HepG2 (cell line): ENCODE results near the gene NEK7. TPM values are rescaled to one million over a fixed set of nuclear protein-coding genes. Genes with fewer than 3 reads are reported as not detected.

Source experiments
- ATAC-seq: fragments of 200-7000 bp; cut with Tn5 transposase; 3 replicates; pipeline ENCODE4 v1.9.1; 2020; ENCODE audit warnings: mild to moderate bottlenecking, moderate library complexity
- BruUV-seq: library from RNA; stranded (reverse); fragments of 400-500 nt; replicated peaks from 2 replicates; lab custom pipeline; 2021; lab: Mats Ljungman, UMichigan
- CTCF ChIA-PET: fragments of 300-600 bp; formaldehyde crosslinking; extraction: SDS; loops from one replicate; lab custom pipeline; 2021; ENCODE audit warnings: low total read pairs, inconsistent platforms, low intra/inter-chr PET ratio; lab: Yijun Ruan, JAX
- POLR2A ChIA-PET: fragments of 350-600 bp; sonication (Branson Sonifier 250); formaldehyde crosslinking; loops from one replicate; lab custom pipeline; 2020; ENCODE audit warnings: antibody characterized with exemption, inconsistent platforms; lab: Yijun Ruan, JAX
- DNase-seq: peaks from one replicate; pipeline ENCODE4 v3.0.0-alpha.2; 2015; ENCODE audit warnings: low spot score
- FAIRE-seq: peaks from 3 replicates; lab custom pipeline; 2011; peaks lifted over from hg19 to GRCh38; lab: Jason Lieb, UNC
- H2AFZ ChIP-seq: one replicate; pipeline ENCODE4 v1.6.1; 2011; ENCODE audit warnings: low read length, inconsistent platforms
- H3K27ac ChIP-seq: fragments of 300-600 bp; 3 replicates; pipeline ENCODE4 v1.8.0; 2011; ENCODE audit warnings: mixed run types, mild to moderate bottlenecking, mixed read lengths, low read length, inconsistent platforms; ENCODE audit not compliant: insufficient read depth; ENCODE audit errors: extremely low read length
- H3K27me3 ChIP-seq, 2 experiments: fragments of 200-600 bp in 1 of 2; 2 replicates in 1 of 2; 3 replicates in 1 of 2; pipeline versions ENCODE4 v1.6.0 to v1.8.0; 2011; ENCODE audit warnings: low read length in 2 of 2, mild to moderate bottlenecking in 2 of 2, moderate library complexity in 2 of 2, inconsistent platforms in 1 of 2; ENCODE audit not compliant: insufficient read depth in 2 of 2, control insufficient read depth in 1 of 2
- H3K36me3 ChIP-seq, 2 experiments: fragments of 200-600 bp in 1 of 2; replicated peaks in 1 of 2; 2 replicates in 1 of 2; 3 replicates in 1 of 2; pipeline versions ENCODE4 v1.5.1 to v1.8.0; 2011; ENCODE audit warnings: low read length in 2 of 2, inconsistent platforms in 1 of 2; ENCODE audit not compliant: insufficient read depth in 2 of 2, control insufficient read depth in 1 of 2
- H3K4me1 ChIP-seq: 2 replicates; pipeline ENCODE4 v1.5.1; 2012; ENCODE audit warnings: low read length, inconsistent platforms; ENCODE audit not compliant: insufficient read depth
- H3K4me2 ChIP-seq: 2 replicates; pipeline ENCODE4 v1.6.0; 2011; ENCODE audit warnings: low read depth, low read length, inconsistent platforms
- H3K4me3 ChIP-seq, 3 experiments: fragments of 200-600 bp in 1 of 3; sonication (generic), shearing (Covaris generic) in 1 of 3; replicated peaks in 1 of 3; 2 replicates each; pipeline ENCODE4 v1.5.1; 2011 to 2016; ENCODE audit warnings: low read length in 3 of 3, inconsistent platforms in 2 of 3, low read depth in 2 of 3, mild to moderate bottlenecking in 2 of 3, control low read depth in 1 of 3, mixed read lengths in 1 of 3; ENCODE audit not compliant: insufficient read depth in 1 of 3
- H3K79me2 ChIP-seq: one replicate; pipeline ENCODE4 v1.6.1; 2011; ENCODE audit warnings: low read length, inconsistent platforms; ENCODE audit not compliant: insufficient read depth
- H3K9ac ChIP-seq: 2 replicates; pipeline ENCODE4 v1.6.0; 2011; ENCODE audit warnings: mild to moderate bottlenecking, low read depth, low read length, inconsistent platforms; ENCODE audit not compliant: insufficient read depth
- H3K9me3 ChIP-seq: 2 replicates; pipeline ENCODE4 v1.5.1; 2012; ENCODE audit warnings: mild to moderate bottlenecking, low read length
- H4K20me1 ChIP-seq: 2 replicates; pipeline ENCODE4 v1.6.0; 2011; ENCODE audit warnings: inconsistent platforms, mild to moderate bottlenecking, low read length, moderate library complexity; ENCODE audit not compliant: insufficient read depth
- ARNT ChIP-seq: fragments of 450-650 bp; IDR thresholded peaks from 2 replicates; pipeline ENCODE4 v1.6.1; 2017
- CREB1 ChIP-seq, 2 experiments: fragments of 450-650 bp in 1 of 2; IDR thresholded peaks; 2 replicates each; pipeline ENCODE4 v1.6.1; 2016 to 2017; ENCODE audit warnings: control low read depth in 1 of 2, mild to moderate bottlenecking in 1 of 2, missing compliant biosample characterization in 1 of 2, missing genetic modification characterization in 1 of 2
- ESRRA ChIP-seq: sonication (generic); formaldehyde crosslinking; IDR thresholded peaks from 2 replicates; pipeline ENCODE4 v1.5.1; 2020; ENCODE audit warnings: mild to moderate bottlenecking, low read depth, missing genetic modification reagents
- FOXM1 ChIP-seq: sonication (generic); formaldehyde crosslinking; IDR thresholded peaks from 2 replicates; pipeline ENCODE4 v1.5.0; 2020; ENCODE audit warnings: missing genetic modification reagents
- MIER3 ChIP-seq: IDR thresholded peaks from 2 replicates; pipeline ENCODE4 v1.6.1; 2016; ENCODE audit warnings: missing compliant biosample characterization, borderline replicate concordance
- NFIC ChIP-seq: IDR thresholded peaks from 2 replicates; pipeline ENCODE4 v1.6.1; 2012; ENCODE audit warnings: mild to moderate bottlenecking, low read length, inconsistent platforms
- TAF15 ChIP-seq: fragments of 200-400 bp; formaldehyde crosslinking; IDR thresholded peaks from one replicate; pipeline ENCODE4 v1.6.1; 2018; ENCODE audit warnings: mild to moderate bottlenecking, low read depth, low read length; ENCODE audit not compliant: poor library complexity, severe bottlenecking
- ZBTB4 ChIP-seq: sonication (generic); formaldehyde crosslinking; IDR thresholded peaks from 2 replicates; pipeline ENCODE4 v1.4.0; 2020; ENCODE audit warnings: missing genetic modification reagents, mild to moderate bottlenecking, borderline replicate concordance
- ZFX ChIP-seq: sonication (generic); formaldehyde crosslinking; IDR thresholded peaks from 2 replicates; pipeline ENCODE4 v1.4.0; 2020; ENCODE audit warnings: mild to moderate bottlenecking, low read depth, missing genetic modification reagents, moderate library complexity
- ZNF280B ChIP-seq: sonication (generic); formaldehyde crosslinking; IDR thresholded peaks from 2 replicates; pipeline ENCODE4 v1.5.0; 2020; ENCODE audit warnings: missing genetic modification reagents, mild to moderate bottlenecking, borderline replicate concordance
- ZNF550 ChIP-seq: sonication (generic); formaldehyde crosslinking; IDR thresholded peaks from 2 replicates; pipeline ENCODE4 v1.4.0; 2020; ENCODE audit warnings: mild to moderate bottlenecking, missing genetic modification reagents, borderline replicate concordance
- ZNF709 ChIP-seq: sonication (generic); formaldehyde crosslinking; IDR thresholded peaks from 2 replicates; pipeline ENCODE4 v1.5.0; 2020; ENCODE audit warnings: mild to moderate bottlenecking, missing genetic modification reagents
- WGBS: methylation state at CpG from one replicate; pipeline ENCODE4 v1.1.6; 2017; ENCODE audit warnings: low lambda C conversion rate; 5-methylcytosine and 5-hydroxymethylcytosine counted together
- in situ Hi-C: cut with HindIII; loops from 2 replicates; pipeline ENCODE4 v1.10.0; 2017; ENCODE audit warnings: low pct_unique_long_range_greater_than_20kb; ENCODE audit not compliant: extremely low pct_ligation_motif_present
- intact Hi-C: fragments of 100-400 bp; cut with micrococcal nuclease; formaldehyde crosslinking; loops from one replicate; pipeline ENCODE4 v1.10.0; 2022; ENCODE audit not compliant: unreplicated experiment
- polyA plus RNA-seq, 8 experiments: library from polyadenylated mRNA; depleted of rRNA in 3 of 8; stranded (reverse) in 7 of 8; unstranded in 1 of 8; fragments of >200 nt; fragmentation: Illumina TruSeq in 4 of 8; extraction: Trizol in 4 of 8; gene quantifications; 2 replicates each; pipeline versions ENCODE4 v1.2.1 to v1.2.3, GENCODE V29; 2011 to 2016; ENCODE audit warnings: low read depth in 4 of 8, missing spikeins in 1 of 8, mixed read lengths in 1 of 8; ENCODE audit not compliant: insufficient read depth in 1 of 8
- total RNA-seq, 5 experiments: library from RNA; depleted of rRNA; stranded (reverse); fragments of >200 nt; fragmentation: Illumina TruSeq; extraction: Trizol; gene quantifications; 2 replicates each; pipeline ENCODE4 v1.2.3, GENCODE V29; 2016; ENCODE audit warnings: low read depth in 1 of 5
- TF ChIP-seq, protein P1 (sequence below): sonication (generic); formaldehyde crosslinking; IDR thresholded peaks from 2 replicates; pipeline ENCODE4 v1.5.0; 2020; ENCODE audit warnings: missing genetic modification reagents, mild to moderate bottlenecking, borderline replicate concordance
- TF ChIP-seq, protein P2 (sequence below): sonication (generic); formaldehyde crosslinking; IDR thresholded peaks from 2 replicates; pipeline ENCODE4 v1.4.0; 2020; ENCODE audit warnings: low read depth, mild to moderate bottlenecking, missing genetic modification reagents

Gene NEK7
- total and polyA plus RNA-seq, 2 of the 13 experiments (the other 11 are each of a cell fraction or from before 2014, with no cell fraction given), result 18.1 to 19.2 TPM

DNA sequence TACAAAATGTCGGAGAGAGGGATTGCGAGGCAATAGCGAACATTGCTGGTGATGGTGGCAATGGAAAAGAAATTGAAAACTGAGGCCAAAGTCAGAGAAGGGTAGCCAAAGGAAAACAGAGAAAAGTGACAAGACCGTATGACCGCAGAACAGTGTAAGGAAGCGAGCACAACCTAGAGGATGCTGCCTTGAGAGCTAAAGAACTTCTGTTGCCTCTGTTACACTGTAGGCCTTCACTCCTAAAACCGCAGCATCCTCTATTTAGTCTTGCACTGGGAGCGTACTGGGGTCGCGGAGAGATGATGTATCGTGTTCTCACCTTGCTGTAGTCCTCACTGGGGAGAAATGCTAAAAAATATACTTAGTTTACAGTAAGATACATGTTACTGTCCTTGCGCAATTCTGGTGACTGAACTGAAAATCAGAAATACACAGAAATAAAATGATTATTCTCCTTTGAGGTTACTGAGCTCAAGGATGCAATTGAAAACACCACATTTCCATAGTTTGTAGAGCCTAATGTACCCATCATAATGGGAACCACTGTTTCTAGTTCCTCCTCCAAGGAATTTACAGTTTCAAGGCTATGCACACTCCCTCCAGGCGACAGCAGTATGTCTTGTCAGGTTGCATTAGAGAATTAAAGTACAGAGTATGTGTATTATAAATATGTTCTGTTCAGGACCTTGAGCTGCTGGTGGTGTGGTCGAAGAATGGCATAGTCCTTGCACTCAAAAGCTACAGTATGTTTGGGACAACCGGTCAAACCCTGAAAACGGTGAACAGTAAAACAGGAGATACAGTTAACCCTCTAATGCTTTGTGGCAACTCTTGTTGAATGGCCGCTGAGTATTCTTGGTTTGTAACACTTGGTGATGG is 1.3 kb downstream of the NEK7 start:
- Histone ChIP-seq H2AFZ (no peak overlapping the region), H4K20me1 (no peaks in the 10 kb centered on the region), H3K27me3 (no peaks in the 10 kb centered on the region; a peak in 1 of 5 replicates), H3K4me3 (peak overlapping the region; percentile 51 to 90 (median 85)), H3K4me2 (peak overlapping the region; percentile 93), H3K36me3 (no peaks in the 10 kb centered on the region), H3K79me2 (peaks cover 48% of the 10 kb centered on the region), H3K27ac (peak overlapping the region; percentile 82), H3K9me3 (no peaks in the 10 kb centered on the region), H3K4me1 (peaks cover 45% of the 10 kb centered on the region), H3K9ac (peak overlapping the region; percentile 85)
- in situ Hi-C loops (no loop called here), intact Hi-C loops (loop anchor here (5.0 to 10.0 kb wide), 6 partner anchors 64 to 983 kb away; no protein-coding TSS in a partner anchor)
- BruUV-seq, result no TSS peak
- ChIA-PET CTCF (no interaction called here), POLR2A (interaction anchor here (1.3 kb wide), 1 partner anchor 32 kb away, joined by 3 read pairs; no protein-coding TSS in a partner anchor)
- no peak for ATAC-seq
- WGBS, result 5% methylated on average over 17 of the region's 17 CpGs
- no peak for DNase-seq
- FAIRE-seq, result no peak
- TF ChIP-seq ZNF550 (CRISPR knock-in tag), result no peak
- TF ChIP-seq, protein P1, sequence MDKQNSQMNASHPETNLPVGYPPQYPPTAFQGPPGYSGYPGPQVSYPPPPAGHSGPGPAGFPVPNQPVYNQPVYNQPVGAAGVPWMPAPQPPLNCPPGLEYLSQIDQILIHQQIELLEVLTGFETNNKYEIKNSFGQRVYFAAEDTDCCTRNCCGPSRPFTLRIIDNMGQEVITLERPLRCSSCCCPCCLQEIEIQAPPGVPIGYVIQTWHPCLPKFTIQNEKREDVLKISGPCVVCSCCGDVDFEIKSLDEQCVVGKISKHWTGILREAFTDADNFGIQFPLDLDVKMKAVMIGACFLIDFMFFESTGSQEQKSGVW (CRISPR knock-in tag), result no peak
- TF ChIP-seq ZNF280B (CRISPR knock-in tag), result no peak
- TF ChIP-seq MIER3 (CRISPR knock-in tag), result no peak
- TF ChIP-seq ZBTB4 (CRISPR knock-in tag), result 0 out of 2 replicates have a peak, but pooled peaks have one; percentile 57
- TF ChIP-seq FOXM1, result no peak
- no peak for TF ChIP-seq NFIC
- TF ChIP-seq ZNF709 (CRISPR knock-in tag), result peak; percentile 8; the same call in 1 of the 2 replicates
- no peak for TF ChIP-seq CREB1 (IDR thresholded peaks at IDR 0.05)
- peak; percentile 33; the same call in 1 of the 2 replicates for TF ChIP-seq CREB1 (CRISPR knock-in tag; IDR thresholded peaks at IDR 0.05)
- TF ChIP-seq ZFX (CRISPR knock-in tag), result peak; percentile 54; the same call in 1 of the 2 replicates
- no peak for TF ChIP-seq ESRRA (CRISPR knock-in tag)
- TF ChIP-seq ARNT, result no peak
- TF ChIP-seq, protein P2, sequence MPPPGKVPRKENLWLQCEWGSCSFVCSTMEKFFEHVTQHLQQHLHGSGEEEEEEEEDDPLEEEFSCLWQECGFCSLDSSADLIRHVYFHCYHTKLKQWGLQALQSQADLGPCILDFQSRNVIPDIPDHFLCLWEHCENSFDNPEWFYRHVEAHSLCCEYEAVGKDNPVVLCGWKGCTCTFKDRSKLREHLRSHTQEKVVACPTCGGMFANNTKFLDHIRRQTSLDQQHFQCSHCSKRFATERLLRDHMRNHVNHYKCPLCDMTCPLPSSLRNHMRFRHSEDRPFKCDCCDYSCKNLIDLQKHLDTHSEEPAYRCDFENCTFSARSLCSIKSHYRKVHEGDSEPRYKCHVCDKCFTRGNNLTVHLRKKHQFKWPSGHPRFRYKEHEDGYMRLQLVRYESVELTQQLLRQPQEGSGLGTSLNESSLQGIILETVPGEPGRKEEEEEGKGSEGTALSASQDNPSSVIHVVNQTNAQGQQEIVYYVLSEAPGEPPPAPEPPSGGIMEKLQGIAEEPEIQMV (CRISPR knock-in tag), result 0 out of 2 replicates have a peak, but pooled peaks have one; percentile 35
- TF ChIP-seq TAF15, result no peak
